Vagina (tissue), 2 donors: ENCODE measurements around the gene CXCR1. TPM values are rescaled to one million over a fixed set of nuclear protein-coding genes. Genes with fewer than 3 reads are reported as not detected.

Experiments used
- DNase-seq, 2 donors: peaks; one replicate each; pipeline ENCODE4 v3.0.0-alpha.2; 2017; ENCODE audit errors: extremely low spot score in 2 of 2
- H3K27ac ChIP-seq: fragments of 200-600 bp; sonication (generic); one replicate; pipeline ENCODE4 v1.5.1; 2019
- H3K27me3 ChIP-seq: fragments of 200-600 bp; sonication (generic); one replicate; pipeline ENCODE4 v1.5.1; 2019
- H3K36me3 ChIP-seq, 2 donors: fragments of 200-600 bp; sonication (generic); one replicate each; pipeline ENCODE4 v1.5.1; 2017 to 2019
- H3K4me1 ChIP-seq: fragments of 200-600 bp; sonication (generic); one replicate; pipeline ENCODE4 v1.5.1; 2019
- H3K4me3 ChIP-seq, 2 donors: fragments of 200-600 bp; sonication (generic); 1 replicate in 1 of 2; 2 replicates in 1 of 2; pipeline ENCODE4 v1.5.1; 2016 to 2019
- H3K9me3 ChIP-seq: fragments of 200-600 bp; sonication (generic); one replicate; pipeline ENCODE4 v1.5.1; 2019
- POLR2A ChIP-seq, 2 donors: fragments of 450-650 bp; IDR thresholded peaks; one replicate each; pipeline ENCODE4 v1.6.1; 2017; ENCODE audit warnings: antibody characterized with exemption in 2 of 2, mild to moderate bottlenecking in 2 of 2, moderate library complexity in 2 of 2
- POLR2AphosphoS5 ChIP-seq, 2 donors: sonication (generic); formaldehyde crosslinking; IDR thresholded peaks; one replicate each; pipeline ENCODE4 v1.9.0; 2017; ENCODE audit warnings: antibody characterized with exemption in 2 of 2, mild to moderate bottlenecking in 2 of 2, low read depth in 1 of 2; ENCODE audit not compliant: insufficient read depth in 1 of 2
- intact Hi-C: fragments of 100-400 bp; cut with DNase I; formaldehyde crosslinking; loops from one replicate; pipeline ENCODE4 v1.15.1; 2023
- total RNA-seq: library from RNA; depleted of rRNA; stranded (reverse); fragments of >200 nt; gene quantifications from one replicate; pipeline ENCODE4 v1.2.3, GENCODE V29; 2016
- TF ChIP-seq, protein P1 (sequence below), 3 experiments: fragments of 450-650 bp in 2 of 3; fragments of 200-600 bp in 1 of 3; sonication (generic) in 1 of 3; IDR thresholded peaks; one replicate each; pipeline ENCODE4 v1.5.1; 2017 to 2019; ENCODE audit warnings: antibody characterized with exemption in 3 of 3, mild to moderate bottlenecking in 2 of 3, moderate library complexity in 2 of 3

Gene CXCR1
- total RNA-seq: 0.49 TPM

DNA sequence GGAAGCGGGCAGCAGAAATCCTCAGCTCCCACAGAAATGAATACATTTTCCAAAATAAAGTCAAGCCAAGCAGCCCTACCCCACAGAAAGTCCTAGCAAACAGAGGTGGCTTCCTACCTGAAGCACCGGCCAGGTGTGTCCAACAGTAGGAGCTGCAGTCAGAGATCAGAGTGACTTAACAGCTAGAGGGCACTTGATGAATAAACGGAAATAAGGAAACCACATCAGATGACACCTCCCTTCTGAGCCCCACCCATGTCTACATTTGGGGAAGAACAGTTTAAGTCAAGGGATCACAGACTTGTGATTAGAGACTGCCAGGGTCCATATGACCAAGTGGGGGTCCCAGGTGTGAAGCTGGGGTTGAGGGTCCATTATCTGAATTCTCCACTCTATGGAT lies at the start of gene CXCR1:
TSS of gene CXCR1 (minus strand) at position 172 of the 400 bp plus-strand sequence. CDS start 1,751 bp downstream, outside the sequence.
- Histone ChIP-seq H3K4me3 (no peak within 1 kb of the TSS), H3K9me3 (no peaks in the 10 kb centered on the region), H3K27ac (no peak within 1 kb of the TSS), H3K36me3 (no peaks in the 10 kb centered on the region), H3K27me3 (no peaks in the 10 kb centered on the region), H3K4me1 (no peaks in the 10 kb centered on the region)
- intact Hi-C loops: no loop called here
- TF ChIP-seq POLR2AphosphoS5 (IDR thresholded peaks at IDR 0.05; ENCODE audit: insufficient read depth in 1 of 2, low read depth in 1 of 2): no peak
- TF ChIP-seq POLR2A (IDR thresholded peaks at IDR 0.05): no peak
- TF ChIP-seq, protein P1, sequence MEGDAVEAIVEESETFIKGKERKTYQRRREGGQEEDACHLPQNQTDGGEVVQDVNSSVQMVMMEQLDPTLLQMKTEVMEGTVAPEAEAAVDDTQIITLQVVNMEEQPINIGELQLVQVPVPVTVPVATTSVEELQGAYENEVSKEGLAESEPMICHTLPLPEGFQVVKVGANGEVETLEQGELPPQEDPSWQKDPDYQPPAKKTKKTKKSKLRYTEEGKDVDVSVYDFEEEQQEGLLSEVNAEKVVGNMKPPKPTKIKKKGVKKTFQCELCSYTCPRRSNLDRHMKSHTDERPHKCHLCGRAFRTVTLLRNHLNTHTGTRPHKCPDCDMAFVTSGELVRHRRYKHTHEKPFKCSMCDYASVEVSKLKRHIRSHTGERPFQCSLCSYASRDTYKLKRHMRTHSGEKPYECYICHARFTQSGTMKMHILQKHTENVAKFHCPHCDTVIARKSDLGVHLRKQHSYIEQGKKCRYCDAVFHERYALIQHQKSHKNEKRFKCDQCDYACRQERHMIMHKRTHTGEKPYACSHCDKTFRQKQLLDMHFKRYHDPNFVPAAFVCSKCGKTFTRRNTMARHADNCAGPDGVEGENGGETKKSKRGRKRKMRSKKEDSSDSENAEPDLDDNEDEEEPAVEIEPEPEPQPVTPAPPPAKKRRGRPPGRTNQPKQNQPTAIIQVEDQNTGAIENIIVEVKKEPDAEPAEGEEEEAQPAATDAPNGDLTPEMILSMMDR (IDR thresholded peaks at IDR 0.05): no peak
- DNase-seq: no peak

DNA sequence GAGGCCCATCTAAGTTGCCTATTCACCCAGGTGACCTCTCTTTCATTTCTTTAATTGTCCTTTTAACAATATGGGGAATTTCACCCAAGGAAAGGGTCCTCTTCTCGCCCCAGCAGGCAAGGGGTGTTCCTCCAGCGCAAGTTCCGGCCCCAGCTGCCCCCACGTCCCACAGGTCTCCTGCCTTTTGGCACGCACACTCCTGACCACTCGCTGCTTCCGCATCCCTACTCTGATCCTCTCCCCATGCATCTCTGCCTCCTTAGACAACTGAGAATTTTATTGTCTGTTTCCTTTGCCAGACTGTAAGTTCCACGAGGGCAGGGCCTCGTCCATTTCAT lies 49.5 kb upstream of the CXCR1 start:
- peaks cover 44% of the 10 kb centered on the region for H3K4me1 ChIP-seq
- no peak for DNase-seq
- peak overlapping the region; percentile 92 for H3K27ac ChIP-seq
- TF ChIP-seq POLR2AphosphoS5 (IDR thresholded peaks at IDR 0.05; ENCODE audit: insufficient read depth in 1 of 2, low read depth in 1 of 2): no peak
- TF ChIP-seq, protein P1 (IDR thresholded peaks at IDR 0.05): no peak
- no peak for TF ChIP-seq POLR2A (IDR thresholded peaks at IDR 0.05)
- H3K27me3 ChIP-seq: no peaks in the 10 kb centered on the region
- intact Hi-C loops: loop anchor here (5.0 kb wide), 1 partner anchor 56 kb away; the partner anchor contains the start of genes AAMP and PNKD
- H3K9me3 ChIP-seq: no peaks in the 10 kb centered on the region
- H3K4me3 ChIP-seq: peak overlapping the region; percentile 95 to 97
- no peaks in the 10 kb centered on the region for H3K36me3 ChIP-seq

DNA sequence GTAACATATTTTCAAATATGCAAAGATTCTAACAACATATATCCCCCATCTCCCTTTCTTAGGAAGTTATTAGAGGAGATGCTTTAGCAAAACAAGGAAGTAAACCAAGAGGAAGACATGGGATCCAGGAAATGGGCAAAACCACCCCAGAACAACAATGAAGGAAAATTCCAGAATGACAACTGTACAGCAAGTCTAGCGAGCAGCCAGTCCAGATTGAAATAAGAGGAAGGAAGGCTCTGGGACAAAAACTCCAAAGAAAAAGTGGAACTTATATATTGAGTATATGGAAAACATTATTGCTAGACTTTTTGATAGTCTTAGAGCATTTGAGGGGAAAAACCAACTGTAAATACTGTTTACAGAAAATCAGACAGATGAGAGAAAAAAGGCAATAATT lies 47.4 kb upstream of the CXCR1 start:
- no peak for DNase-seq
- Histone ChIP-seq H3K27me3 (no peaks in the 10 kb centered on the region), H3K4me3 (no peak overlapping the region), H3K9me3 (no peaks in the 10 kb centered on the region), H3K27ac (no peak overlapping the region), H3K36me3 (no peaks in the 10 kb centered on the region), H3K4me1 (peaks cover 22% of the 10 kb centered on the region)
- TF ChIP-seq, protein P1 (IDR thresholded peaks at IDR 0.05): no peak
- TF ChIP-seq POLR2AphosphoS5 (IDR thresholded peaks at IDR 0.05; ENCODE audit: insufficient read depth in 1 of 2, low read depth in 1 of 2): no peak
- no peak for TF ChIP-seq POLR2A (IDR thresholded peaks at IDR 0.05)
- intact Hi-C loops: no loop called here

DNA sequence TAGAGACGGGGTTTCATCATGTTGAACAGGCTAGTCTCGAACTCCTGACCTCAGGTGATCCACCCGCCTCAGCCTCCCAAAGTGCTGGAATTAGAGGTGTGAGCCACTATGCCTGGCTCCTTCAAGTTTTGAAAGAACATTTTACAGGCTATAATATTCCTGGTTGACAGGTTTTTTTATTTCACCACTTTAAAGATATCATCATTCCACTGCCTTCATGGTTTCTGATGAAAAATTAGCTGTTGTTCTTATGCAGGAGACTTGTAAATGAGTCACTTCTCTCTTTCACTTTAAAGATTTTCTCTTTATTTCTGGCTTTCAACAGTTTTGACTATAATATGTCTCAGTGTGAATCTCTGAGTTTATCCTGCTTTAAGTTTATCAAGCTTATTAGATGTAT lies 42.3 kb upstream of the CXCR1 start:
- no peak for TF ChIP-seq POLR2A (IDR thresholded peaks at IDR 0.05)
- TF ChIP-seq POLR2AphosphoS5 (IDR thresholded peaks at IDR 0.05; ENCODE audit: insufficient read depth in 1 of 2, low read depth in 1 of 2): no peak
- TF ChIP-seq, protein P1 (IDR thresholded peaks at IDR 0.05): no peak
- Histone ChIP-seq H3K27ac (no peak overlapping the region), H3K4me1 (no peaks in the 10 kb centered on the region), H3K36me3 (no peaks in the 10 kb centered on the region), H3K4me3 (no peak overlapping the region), H3K27me3 (no peaks in the 10 kb centered on the region), H3K9me3 (no peaks in the 10 kb centered on the region)
- intact Hi-C loops: no loop called here
- DNase-seq: no peak

DNA sequence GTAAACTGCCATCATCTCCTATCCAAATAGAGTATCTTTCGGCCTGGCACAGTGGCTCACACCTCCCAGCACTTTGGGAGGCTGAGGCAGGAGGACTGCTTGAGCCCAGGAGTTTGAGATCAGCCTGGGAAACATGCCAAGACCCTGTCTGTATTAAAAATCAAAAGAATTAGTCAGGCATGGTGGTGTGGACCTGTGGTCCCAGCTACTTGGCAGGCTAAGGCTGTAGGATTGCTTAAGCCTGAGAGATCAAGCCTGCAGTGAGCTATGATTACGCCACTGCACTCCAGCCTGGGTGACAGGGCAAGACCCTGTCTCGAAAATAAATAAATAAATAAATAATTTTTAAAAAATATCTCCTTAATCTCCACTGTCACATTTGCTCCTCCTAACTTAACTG lies 35.5 kb upstream of the CXCR1 start:
- Histone ChIP-seq H3K4me1 (no peaks in the 10 kb centered on the region), H3K36me3 (no peaks in the 10 kb centered on the region), H3K9me3 (no peaks in the 10 kb centered on the region), H3K27me3 (no peaks in the 10 kb centered on the region), H3K27ac (no peak overlapping the region), H3K4me3 (no peak overlapping the region)
- DNase-seq: no peak
- intact Hi-C loops: no loop called here
- TF ChIP-seq POLR2A (IDR thresholded peaks at IDR 0.05): no peak
- no peak for TF ChIP-seq POLR2AphosphoS5 (IDR thresholded peaks at IDR 0.05; ENCODE audit: insufficient read depth in 1 of 2, low read depth in 1 of 2)
- TF ChIP-seq, protein P1 (IDR thresholded peaks at IDR 0.05): no peak
